ENCODE data around the gene SND1. TPM values are rescaled to one million over a fixed set of nuclear protein-coding genes. Genes with fewer than 3 reads are reported as not detected.

The SND1 gene
- total and polyA plus RNA-seq, 4 donors = 59.4 to 214 (median 84.1) TPM

DNA sequence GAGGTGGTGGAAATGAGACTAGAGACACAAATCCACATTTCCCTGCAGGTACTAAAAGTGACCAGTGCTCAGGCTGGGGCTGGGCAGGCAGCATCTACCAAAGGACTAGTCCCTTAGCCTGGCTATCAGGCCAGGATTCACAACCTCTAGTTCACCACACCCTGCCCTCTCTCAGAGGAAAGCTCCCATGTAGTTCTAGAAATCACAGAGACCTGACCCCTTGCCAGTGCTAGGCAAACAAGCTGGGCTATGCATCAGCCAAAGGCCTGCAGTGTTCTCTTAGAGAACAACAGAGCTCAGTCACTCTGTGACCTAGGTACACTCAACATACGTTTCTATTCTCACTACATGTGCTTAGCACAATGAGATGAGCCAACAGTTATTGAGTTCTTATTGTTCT is 405.9 kb downstream of the SND1 start (continued):
- TF ChIP-seq, protein P1, sequence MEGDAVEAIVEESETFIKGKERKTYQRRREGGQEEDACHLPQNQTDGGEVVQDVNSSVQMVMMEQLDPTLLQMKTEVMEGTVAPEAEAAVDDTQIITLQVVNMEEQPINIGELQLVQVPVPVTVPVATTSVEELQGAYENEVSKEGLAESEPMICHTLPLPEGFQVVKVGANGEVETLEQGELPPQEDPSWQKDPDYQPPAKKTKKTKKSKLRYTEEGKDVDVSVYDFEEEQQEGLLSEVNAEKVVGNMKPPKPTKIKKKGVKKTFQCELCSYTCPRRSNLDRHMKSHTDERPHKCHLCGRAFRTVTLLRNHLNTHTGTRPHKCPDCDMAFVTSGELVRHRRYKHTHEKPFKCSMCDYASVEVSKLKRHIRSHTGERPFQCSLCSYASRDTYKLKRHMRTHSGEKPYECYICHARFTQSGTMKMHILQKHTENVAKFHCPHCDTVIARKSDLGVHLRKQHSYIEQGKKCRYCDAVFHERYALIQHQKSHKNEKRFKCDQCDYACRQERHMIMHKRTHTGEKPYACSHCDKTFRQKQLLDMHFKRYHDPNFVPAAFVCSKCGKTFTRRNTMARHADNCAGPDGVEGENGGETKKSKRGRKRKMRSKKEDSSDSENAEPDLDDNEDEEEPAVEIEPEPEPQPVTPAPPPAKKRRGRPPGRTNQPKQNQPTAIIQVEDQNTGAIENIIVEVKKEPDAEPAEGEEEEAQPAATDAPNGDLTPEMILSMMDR (IDR thresholded peaks at IDR 0.05; ENCODE audit: low read depth, low read length, missing input control) = no peak
- TF ChIP-seq, protein P2, sequence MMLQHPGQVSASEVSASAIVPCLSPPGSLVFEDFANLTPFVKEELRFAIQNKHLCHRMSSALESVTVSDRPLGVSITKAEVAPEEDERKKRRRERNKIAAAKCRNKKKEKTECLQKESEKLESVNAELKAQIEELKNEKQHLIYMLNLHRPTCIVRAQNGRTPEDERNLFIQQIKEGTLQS (IDR thresholded peaks at IDR 0.05) = no peak

DNA sequence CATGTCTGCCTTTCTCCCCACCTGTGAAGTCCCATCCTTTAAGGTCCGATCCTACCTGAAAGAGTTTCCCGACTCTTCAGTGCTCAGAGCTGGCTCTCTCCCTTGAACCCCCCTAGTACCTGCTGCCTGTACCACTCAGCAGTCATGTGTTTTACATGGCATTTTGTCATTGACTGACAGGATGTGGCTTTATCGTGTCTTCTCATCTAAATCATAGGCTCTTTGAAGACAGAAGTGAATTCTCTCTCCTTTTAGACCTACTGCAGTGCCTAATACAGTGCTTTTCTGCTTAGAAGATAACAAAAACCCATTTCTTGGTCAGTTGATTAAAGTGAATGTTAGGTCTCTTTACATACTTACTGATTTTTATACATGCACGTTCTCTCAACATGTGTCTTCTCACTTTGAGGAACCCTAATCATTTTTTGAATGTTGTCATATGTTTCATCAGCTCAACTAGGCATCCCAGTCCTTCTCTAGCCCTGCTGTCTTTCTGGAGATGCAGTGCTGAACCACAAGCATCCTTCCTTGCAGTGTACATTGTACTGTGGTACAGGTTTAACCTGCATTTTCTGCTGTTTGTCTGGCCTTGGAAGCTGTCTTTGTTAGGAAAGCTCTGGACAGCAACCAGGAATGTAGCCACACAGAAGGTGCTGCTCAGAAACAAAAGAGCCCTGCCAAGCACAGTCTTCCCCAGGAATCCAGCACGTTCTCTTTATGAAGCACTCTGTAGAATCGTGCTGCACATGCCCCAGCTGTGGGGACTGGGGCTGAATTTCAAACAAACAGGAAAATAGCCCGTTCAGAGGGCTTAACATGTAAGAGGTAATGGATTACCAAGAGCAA is 407.4 kb downstream of the SND1 start:
- H3K4me3 ChIP-seq (ENCODE audit: low read depth in 1 of 3, low read length in 3 of 3) = no peak overlapping the region
- H3K9ac ChIP-seq (ENCODE audit: low read depth in 1 of 2, low read length in 2 of 2) = no peak overlapping the region
- no peak overlapping the region for H3K27ac ChIP-seq (ENCODE audit: low read depth in 1 of 2, low read length in 2 of 2)
- H3K4me1 ChIP-seq (ENCODE audit: control insufficient read depth in 4 of 4, insufficient read depth in 4 of 4, low read length in 3 of 4) = no peaks in the 10 kb centered on the region
- peaks cover 0 to 7% (median 5%) of the 10 kb centered on the region in 4 donors for H3K36me3 ChIP-seq (ENCODE audit: control insufficient read depth in 4 of 4, insufficient read depth in 3 of 4, low read depth in 1 of 4, low read length in 3 of 4)
- no peaks in the 10 kb centered on the region for H3K9me3 ChIP-seq (ENCODE audit: control insufficient read depth in 4 of 4, low read length in 3 of 4)
- DNase-seq (ENCODE audit: low spot score) = no peak
- no peaks in the 10 kb centered on the region for H3K27me3 ChIP-seq (ENCODE audit: control insufficient read depth in 4 of 4, insufficient read depth in 4 of 4, low read length in 3 of 4)
- TF ChIP-seq FOXA2 (IDR thresholded peaks at IDR 0.05) = no peak
- TF ChIP-seq RAD21 (IDR thresholded peaks at IDR 0.05) = no peak
- TF ChIP-seq RXRA (IDR thresholded peaks at IDR 0.05) = no peak
- no peak for TF ChIP-seq JUND (IDR thresholded peaks at IDR 0.05)
- WGBS = 94% methylated on average over 7 of the region's 7 CpGs

DNA sequence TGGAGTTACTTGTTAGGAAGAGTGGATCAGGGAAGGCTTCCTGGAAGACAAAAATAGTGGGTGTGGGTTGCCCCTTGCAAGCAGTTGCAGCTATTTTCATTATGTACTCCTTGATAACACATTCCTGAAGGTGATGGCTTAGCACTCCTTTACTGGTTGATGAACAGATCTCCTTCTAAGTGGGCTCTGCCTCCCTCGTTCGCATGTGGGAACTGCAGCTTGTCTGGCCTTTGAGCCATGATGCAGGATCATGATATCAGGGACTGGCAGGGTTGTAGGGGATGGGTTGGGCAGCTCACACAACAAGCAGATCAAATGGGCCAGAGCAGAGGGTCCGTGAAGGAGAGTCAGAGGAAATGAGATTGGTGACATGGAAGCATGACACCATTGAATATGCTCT is 408.0 kb downstream of the SND1 start:
- H3K27ac ChIP-seq (ENCODE audit: low read depth in 1 of 2, low read length in 2 of 2) = no peak overlapping the region
- no peak for TF ChIP-seq EGR1 (IDR thresholded peaks at IDR 0.05; ENCODE audit: low read depth in 2 of 2)
- no peak for TF ChIP-seq NR2F2 (IDR thresholded peaks at IDR 0.05)
- TF ChIP-seq, protein P3, sequence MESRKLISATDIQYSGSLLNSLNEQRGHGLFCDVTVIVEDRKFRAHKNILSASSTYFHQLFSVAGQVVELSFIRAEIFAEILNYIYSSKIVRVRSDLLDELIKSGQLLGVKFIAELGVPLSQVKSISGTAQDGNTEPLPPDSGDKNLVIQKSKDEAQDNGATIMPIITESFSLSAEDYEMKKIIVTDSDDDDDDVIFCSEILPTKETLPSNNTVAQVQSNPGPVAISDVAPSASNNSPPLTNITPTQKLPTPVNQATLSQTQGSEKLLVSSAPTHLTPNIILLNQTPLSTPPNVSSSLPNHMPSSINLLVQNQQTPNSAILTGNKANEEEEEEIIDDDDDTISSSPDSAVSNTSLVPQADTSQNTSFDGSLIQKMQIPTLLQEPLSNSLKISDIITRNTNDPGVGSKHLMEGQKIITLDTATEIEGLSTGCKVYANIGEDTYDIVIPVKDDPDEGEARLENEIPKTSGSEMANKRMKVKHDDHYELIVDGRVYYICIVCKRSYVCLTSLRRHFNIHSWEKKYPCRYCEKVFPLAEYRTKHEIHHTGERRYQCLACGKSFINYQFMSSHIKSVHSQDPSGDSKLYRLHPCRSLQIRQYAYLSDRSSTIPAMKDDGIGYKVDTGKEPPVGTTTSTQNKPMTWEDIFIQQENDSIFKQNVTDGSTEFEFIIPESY (IDR thresholded peaks at IDR 0.05) = no peak
- TF ChIP-seq TAF1 (conservative IDR thresholded peaks at IDR 0.05) = no peak
- TF ChIP-seq, protein P2 (IDR thresholded peaks at IDR 0.05) = no peak
- TF ChIP-seq, protein P1 (IDR thresholded peaks at IDR 0.05; ENCODE audit: low read depth, low read length, missing input control) = no peak
- TF ChIP-seq, protein P4, sequence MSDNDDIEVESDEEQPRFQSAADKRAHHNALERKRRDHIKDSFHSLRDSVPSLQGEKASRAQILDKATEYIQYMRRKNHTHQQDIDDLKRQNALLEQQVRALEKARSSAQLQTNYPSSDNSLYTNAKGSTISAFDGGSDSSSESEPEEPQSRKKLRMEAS (IDR thresholded peaks at IDR 0.05) = no peak
- TF ChIP-seq JUND (IDR thresholded peaks at IDR 0.05) = no peak
- no peak for TF ChIP-seq SP1 (IDR thresholded peaks at IDR 0.05)
- no peak for TF ChIP-seq RAD21 (IDR thresholded peaks at IDR 0.05)
- TF ChIP-seq RXRA (IDR thresholded peaks at IDR 0.05) = no peak
- TF ChIP-seq HNF4G (IDR thresholded peaks at IDR 0.05) = no peak
- no peak for TF ChIP-seq FOXA2 (IDR thresholded peaks at IDR 0.05)
- TF ChIP-seq, protein P5, sequence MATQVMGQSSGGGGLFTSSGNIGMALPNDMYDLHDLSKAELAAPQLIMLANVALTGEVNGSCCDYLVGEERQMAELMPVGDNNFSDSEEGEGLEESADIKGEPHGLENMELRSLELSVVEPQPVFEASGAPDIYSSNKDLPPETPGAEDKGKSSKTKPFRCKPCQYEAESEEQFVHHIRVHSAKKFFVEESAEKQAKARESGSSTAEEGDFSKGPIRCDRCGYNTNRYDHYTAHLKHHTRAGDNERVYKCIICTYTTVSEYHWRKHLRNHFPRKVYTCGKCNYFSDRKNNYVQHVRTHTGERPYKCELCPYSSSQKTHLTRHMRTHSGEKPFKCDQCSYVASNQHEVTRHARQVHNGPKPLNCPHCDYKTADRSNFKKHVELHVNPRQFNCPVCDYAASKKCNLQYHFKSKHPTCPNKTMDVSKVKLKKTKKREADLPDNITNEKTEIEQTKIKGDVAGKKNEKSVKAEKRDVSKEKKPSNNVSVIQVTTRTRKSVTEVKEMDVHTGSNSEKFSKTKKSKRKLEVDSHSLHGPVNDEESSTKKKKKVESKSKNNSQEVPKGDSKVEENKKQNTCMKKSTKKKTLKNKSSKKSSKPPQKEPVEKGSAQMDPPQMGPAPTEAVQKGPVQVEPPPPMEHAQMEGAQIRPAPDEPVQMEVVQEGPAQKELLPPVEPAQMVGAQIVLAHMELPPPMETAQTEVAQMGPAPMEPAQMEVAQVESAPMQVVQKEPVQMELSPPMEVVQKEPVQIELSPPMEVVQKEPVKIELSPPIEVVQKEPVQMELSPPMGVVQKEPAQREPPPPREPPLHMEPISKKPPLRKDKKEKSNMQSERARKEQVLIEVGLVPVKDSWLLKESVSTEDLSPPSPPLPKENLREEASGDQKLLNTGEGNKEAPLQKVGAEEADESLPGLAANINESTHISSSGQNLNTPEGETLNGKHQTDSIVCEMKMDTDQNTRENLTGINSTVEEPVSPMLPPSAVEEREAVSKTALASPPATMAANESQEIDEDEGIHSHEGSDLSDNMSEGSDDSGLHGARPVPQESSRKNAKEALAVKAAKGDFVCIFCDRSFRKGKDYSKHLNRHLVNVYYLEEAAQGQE (IDR thresholded peaks at IDR 0.05) = no peak
- no peak for TF ChIP-seq GABPA (IDR thresholded peaks at IDR 0.05 in 1 of 2, conservative IDR thresholded peaks at IDR 0.05 in 1 of 2)
- TF ChIP-seq FOXA1 (IDR thresholded peaks at IDR 0.05) = no peak
- no peak for TF ChIP-seq YY1 (IDR thresholded peaks at IDR 0.05)
- TF ChIP-seq HNF4A (conservative IDR thresholded peaks at IDR 0.05) = no peak
- no peaks in the 10 kb centered on the region for H3K4me1 ChIP-seq (ENCODE audit: control insufficient read depth in 4 of 4, insufficient read depth in 4 of 4, low read length in 3 of 4)
- no peak for DNase-seq (ENCODE audit: low spot score)
- peaks cover 0 to 7% (median 5%) of the 10 kb centered on the region in 4 donors for H3K36me3 ChIP-seq (ENCODE audit: control insufficient read depth in 4 of 4, insufficient read depth in 3 of 4, low read depth in 1 of 4, low read length in 3 of 4)
- no peak overlapping the region for H3K4me3 ChIP-seq (ENCODE audit: low read depth in 1 of 3, low read length in 3 of 3)
- H3K27me3 ChIP-seq (ENCODE audit: control insufficient read depth in 4 of 4, insufficient read depth in 4 of 4, low read length in 3 of 4) = no peaks in the 10 kb centered on the region
- H3K9ac ChIP-seq (ENCODE audit: low read depth in 1 of 2, low read length in 2 of 2) = no peak overlapping the region
- no peaks in the 10 kb centered on the region for H3K9me3 ChIP-seq (ENCODE audit: control insufficient read depth in 4 of 4, low read length in 3 of 4)
- WGBS = 93% methylated on average over 3 of the region's 3 CpGs

Data from liver (tissue), 9 donors.